Body of pancreas (tissue), 4 donors: Measurements from ENCODE around the gene GRIN2C. TPM values are rescaled to one million over a fixed set of nuclear protein-coding genes. Genes with fewer than 3 reads are reported as not detected.

Experiments used
- ATAC-seq: fragments of 150-250 bp; one replicate; pipeline ENCODE4 v1.9.1; 2016
- DNase-seq, 4 donors: peaks; one replicate each; pipeline ENCODE4 v3.0.0-alpha.2; 2019
- H3K27ac ChIP-seq, 4 donors: fragments of 200-600 bp; sonication (generic); 1 replicate in 3 of 4; 2 replicates in 1 of 4; pipeline versions ENCODE4 v1.5.1 to v1.6.1; 2016 to 2019; ENCODE audit warnings: mild to moderate bottlenecking in 1 of 4, mixed read lengths in 1 of 4, moderate library complexity in 1 of 4
- H3K27me3 ChIP-seq, 2 donors: fragments of 200-600 bp; sonication (generic); one replicate each; pipeline ENCODE4 v1.6.0; 2016; ENCODE audit warnings: mild to moderate bottlenecking in 1 of 2
- H3K36me3 ChIP-seq, 2 donors: fragments of 200-600 bp; sonication (generic); replicated peaks in 1 of 2; 2 replicates each; pipeline ENCODE4 v1.5.1; 2016; ENCODE audit warnings: low read depth in 2 of 2; ENCODE audit not compliant: insufficient read depth in 1 of 2
- H3K4me1 ChIP-seq: fragments of 200-600 bp; sonication (generic); one replicate; pipeline ENCODE4 v1.6.0; 2016
- H3K4me3 ChIP-seq, 2 donors: fragments of 200-600 bp; sonication (generic); 1 replicate in 1 of 2; 2 replicates in 1 of 2; pipeline ENCODE4 v1.5.1; 2016 to 2019
- H3K9me3 ChIP-seq, 3 donors: fragments of 200-600 bp; sonication (generic); 1 replicate in 2 of 3; 2 replicates in 1 of 3; pipeline ENCODE4 v1.5.1; 2016
- CTCF ChIP-seq, 7 experiments: fragments of 450-650 bp in 4 of 7; fragments of 200-600 bp in 3 of 7; sonication (generic) in 3 of 7; IDR thresholded peaks; one replicate each; pipeline ENCODE4 v1.5.1; 2016 to 2019; ENCODE audit warnings: antibody characterized with exemption in 7 of 7
- POLR2A ChIP-seq, 3 donors: fragments of 450-650 bp; IDR thresholded peaks; one replicate each; pipeline ENCODE4 v1.6.1; 2016; ENCODE audit warnings: antibody characterized with exemption in 3 of 3, mild to moderate bottlenecking in 2 of 3
- WGBS, 2 donors: methylation state at CpG; one replicate each; pipeline ENCODE4 v1.1.5; 2017; 5-methylcytosine and 5-hydroxymethylcytosine counted together
- intact Hi-C: fragments of 100-400 bp; cut with DNase I; formaldehyde crosslinking; loops from one replicate; pipeline ENCODE4 v1.15.1; 2023
- total RNA-seq, 2 donors: library from RNA; depleted of rRNA; stranded (reverse); fragments of >200 nt; gene quantifications; one replicate each; pipeline ENCODE4 v1.1.0, GENCODE V29; 2016

GRIN2C gene
- total RNA-seq, 2 donors from 2014 or later = not detected

GRCh38 chr17:74862919-74863318 lies 3.2 kb upstream of the GRIN2C start:
- TF ChIP-seq POLR2A (IDR thresholded peaks at IDR 0.05) (no peak), CTCF (IDR thresholded peaks at IDR 0.05) (no peak)
- H3K4me3 ChIP-seq = no peak overlapping the region
- no peaks in the 10 kb centered on the region for H3K36me3 ChIP-seq
- no peak for DNase-seq
- no peak overlapping the region for H3K27ac ChIP-seq
- intact Hi-C loops = loop anchor here (5.0 kb wide), 1 partner anchor 71 kb away; no protein-coding TSS in a partner anchor
- no peak for ATAC-seq
- H3K27me3 ChIP-seq = peaks cover 4 to 35% of the 10 kb centered on the region in 2 donors
- peaks cover 27% of the 10 kb centered on the region for H3K4me1 ChIP-seq
- H3K9me3 ChIP-seq = no peaks in the 10 kb centered on the region
- 83 to 95% methylated on average over 4 to 5 of the region's 6 CpGs for WGBS, 2 donors

DNA sequence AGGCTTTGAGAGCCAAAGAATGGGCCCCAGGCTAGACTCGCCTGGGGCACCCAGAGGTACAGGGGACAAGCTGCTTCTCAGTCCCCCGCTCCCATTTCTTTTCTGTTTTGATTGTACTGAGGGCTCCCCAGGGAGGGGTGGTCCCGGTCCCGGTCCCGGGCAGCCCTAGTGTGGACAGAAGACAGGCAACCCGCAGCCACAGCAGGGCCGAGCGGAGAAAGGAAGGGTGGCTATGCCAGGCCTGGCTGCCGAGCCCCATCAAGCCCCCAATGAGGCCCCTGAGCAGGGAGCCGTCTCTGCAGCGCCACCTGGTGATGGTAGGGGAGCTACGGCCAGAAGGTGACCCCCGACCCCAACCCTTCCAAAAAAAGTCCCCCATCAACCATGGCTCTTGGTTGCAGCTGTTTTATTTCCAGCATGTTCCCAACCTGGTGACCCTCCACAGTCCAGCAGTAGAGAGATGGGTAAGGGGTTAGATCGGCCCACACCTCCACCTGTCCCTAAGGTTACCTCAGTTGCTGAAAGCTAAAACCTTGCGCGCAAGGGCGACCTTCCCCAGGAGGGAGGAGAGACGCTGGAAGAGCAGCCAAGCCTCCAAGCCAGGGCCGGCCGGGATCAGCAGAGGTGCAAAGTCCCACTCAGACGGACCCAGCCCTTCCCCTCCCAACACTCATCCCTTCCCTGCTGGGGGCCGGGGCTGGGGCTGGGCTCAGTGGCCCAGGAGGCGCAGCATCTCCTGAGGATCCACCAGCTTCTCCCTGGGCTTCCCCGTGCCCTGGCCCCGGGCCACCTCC lies 2.6 kb upstream of the GRIN2C start:
- H3K9me3 ChIP-seq = no peaks in the 10 kb centered on the region
- intact Hi-C loops = loop anchor here (5.0 kb wide), 1 partner anchor 70 kb away; no protein-coding TSS in a partner anchor
- WGBS, 2 donors = 42 to 53% methylated on average over 16 to 25 of the region's 25 CpGs
- ATAC-seq = peak; percentile 19
- TF ChIP-seq CTCF (IDR thresholded peaks at IDR 0.05) = peak; percentile 30 to 61 (median 51)
- TF ChIP-seq POLR2A (IDR thresholded peaks at IDR 0.05) = no peak
- H3K27me3 ChIP-seq = peaks cover 4 to 35% of the 10 kb centered on the region in 2 donors
- DNase-seq = peak in 3 of 4 donors; percentile 66 to 73 (median 69)
- H3K27ac ChIP-seq = no peak overlapping the region
- H3K4me3 ChIP-seq = no peak overlapping the region
- peaks cover 27% of the 10 kb centered on the region for H3K4me1 ChIP-seq
- no peaks in the 10 kb centered on the region for H3K36me3 ChIP-seq

- TF ChIP-seq POLR2A (IDR thresholded peaks at IDR 0.05) = no peak
- TF ChIP-seq CTCF (IDR thresholded peaks at IDR 0.05) = no peak
- no peak for ATAC-seq
- Histone ChIP-seq H3K27ac (no peak overlapping the region), H3K27me3 (peaks cover 4 to 35% of the 10 kb centered on the region in 2 donors), H3K36me3 (no peaks in the 10 kb centered on the region), H3K4me1 (peaks cover 27% of the 10 kb centered on the region), H3K9me3 (no peaks in the 10 kb centered on the region), H3K4me3 (no peak overlapping the region)
- WGBS, 2 donors = 0 to 4% methylated on average over 1 to 16 of the region's 36 CpGs
- DNase-seq = no peak
- intact Hi-C loops = loop anchor here (5.0 kb wide), 1 partner anchor 69 kb away; no protein-coding TSS in a partner anchor
Measured at GRCh38 chr17:74861662-74862107, 2.0 kb upstream of the GRIN2C start.

GRCh38 chr17:74860872-74861661 lies 1.4 kb upstream of the GRIN2C start:
- intact Hi-C loops = loop anchor here (5.0 kb wide), 1 partner anchor 69 kb away; no protein-coding TSS in a partner anchor
- Histone ChIP-seq H3K4me1 (peaks cover 27% of the 10 kb centered on the region), H3K27me3 (peaks cover 4 to 35% of the 10 kb centered on the region in 2 donors), H3K27ac (no peak overlapping the region), H3K36me3 (no peaks in the 10 kb centered on the region), H3K9me3 (no peaks in the 10 kb centered on the region), H3K4me3 (no peak overlapping the region)
- DNase-seq (no peak), ATAC-seq (no peak)
- TF ChIP-seq POLR2A (IDR thresholded peaks at IDR 0.05) (no peak), CTCF (IDR thresholded peaks at IDR 0.05) (no peak)
- WGBS, 2 donors = 1 to 3% methylated on average over 13 to 96 of the region's 96 CpGs
